IMR-90 (cell line): ENCODE measurements around the gene RIMBP2. TPM values are rescaled to one million over a fixed set of nuclear protein-coding genes. Genes with fewer than 3 reads are reported as not detected.

Experiments
- ATAC-seq: fragments of 200-7000 bp; cut with Tn5 transposase; 2 replicates; pipeline ENCODE4 v1.9.1; 2020; ENCODE audit warnings: low read depth, mild to moderate bottlenecking, moderate library complexity
- BruUV-seq: library from RNA; stranded (reverse); fragments of 400-500 nt; replicated peaks from 2 replicates; lab custom pipeline; 2021; lab: Mats Ljungman, UMichigan
- CTCF ChIA-PET: fragments of 300-600 bp; formaldehyde crosslinking; extraction: SDS; loops from one replicate; lab custom pipeline; 2021; ENCODE audit warnings: antibody characterized with exemption; lab: Yijun Ruan, JAX
- POLR2A ChIA-PET: fragments of 300-600 bp; sonication (Branson Sonifier 250); formaldehyde crosslinking; loops from one replicate; lab custom pipeline; 2022; ENCODE audit warnings: antibody characterized with exemption; ENCODE audit not compliant: unreplicated experiment; lab: Charles Lee
- DNase-seq: peaks from one replicate; pipeline ENCODE4 v3.0.0; 2013
- H2AFZ ChIP-seq: replicated peaks from 2 replicates; pipeline ENCODE3; 2013; ENCODE audit warnings: low read length, mild to moderate bottlenecking; ENCODE audit not compliant: poor library complexity
- H2AK5ac ChIP-seq: 2 replicates; pipeline ENCODE4 v1.6.1; 2013; ENCODE audit warnings: low read depth, low read length, inconsistent platforms
- H2AK9ac ChIP-seq: replicated peaks from 2 replicates; pipeline ENCODE3; 2013; ENCODE audit warnings: mild to moderate bottlenecking, low read depth, low read length, moderate library complexity; ENCODE audit not compliant: poor library complexity
- H2BK120ac ChIP-seq: 2 replicates; pipeline ENCODE4 v1.6.1; 2013; ENCODE audit warnings: low read depth, low read length, inconsistent platforms
- H2BK15ac ChIP-seq: 3 replicates; pipeline ENCODE4 v1.6.1; 2013; ENCODE audit warnings: low read depth, low read length, inconsistent platforms
- H2BK20ac ChIP-seq: 2 replicates; pipeline ENCODE4 v1.6.1; 2013; ENCODE audit warnings: low read depth, mild to moderate bottlenecking, inconsistent platforms, low read length, moderate library complexity
- H2BK5ac ChIP-seq: 2 replicates; pipeline ENCODE4 v1.6.1; 2013; ENCODE audit warnings: mild to moderate bottlenecking, low read depth, low read length, inconsistent platforms; ENCODE audit not compliant: poor library complexity, severe bottlenecking
- H3K14ac ChIP-seq: replicated peaks from 2 replicates; pipeline ENCODE4 v1.6.1; 2013; ENCODE audit warnings: low read depth, low read length, inconsistent platforms
- H3K18ac ChIP-seq: 2 replicates; pipeline ENCODE4 v1.6.1; 2013; ENCODE audit warnings: low read depth, low read length, control low read depth
- H3K23ac ChIP-seq: 2 replicates; pipeline ENCODE4 v1.6.1; 2013; ENCODE audit warnings: low read depth, low read length, inconsistent platforms
- H3K27ac ChIP-seq: 2 replicates; pipeline ENCODE4 v1.5.1; 2013; ENCODE audit warnings: mild to moderate bottlenecking, control low read depth, low read length; ENCODE audit not compliant: insufficient read depth
- H3K27me3 ChIP-seq: 2 replicates; pipeline ENCODE4 v1.6.1; 2013; ENCODE audit warnings: low read length; ENCODE audit not compliant: control insufficient read depth, insufficient read depth
- H3K36me3 ChIP-seq: 2 replicates; pipeline ENCODE4 v1.6.1; 2013; ENCODE audit warnings: low read length, mixed read lengths; ENCODE audit not compliant: control insufficient read depth, insufficient read depth
- H3K4ac ChIP-seq: 2 replicates; pipeline ENCODE4 v1.6.1; 2013; ENCODE audit warnings: low read depth, low read length, inconsistent platforms
- H3K4me1 ChIP-seq: 2 replicates; pipeline ENCODE4 v1.6.1; 2013; ENCODE audit warnings: low read length, mixed read lengths; ENCODE audit not compliant: control insufficient read depth, insufficient read depth
- H3K4me2 ChIP-seq: 2 replicates; pipeline ENCODE4 v1.6.1; 2013; ENCODE audit warnings: low read depth, mild to moderate bottlenecking, control low read depth, low read length, moderate library complexity
- H3K4me3 ChIP-seq: 2 replicates; pipeline ENCODE4 v1.5.1; 2013; ENCODE audit warnings: low read depth, mild to moderate bottlenecking, control low read depth, low read length, moderate library complexity; ENCODE audit not compliant: insufficient read depth
- H3K56ac ChIP-seq: 2 replicates; pipeline ENCODE4 v1.6.1; 2013; ENCODE audit warnings: low read length, inconsistent platforms; ENCODE audit not compliant: insufficient read depth; ENCODE audit errors: extremely low read depth
- H3K79me1 ChIP-seq, 2 experiments: 2 replicates each; pipeline ENCODE4 v1.6.1; 2013; ENCODE audit warnings: low read length in 2 of 2, inconsistent platforms in 1 of 2, low read depth in 1 of 2
- H3K9ac ChIP-seq: 2 replicates; pipeline ENCODE4 v1.6.1; 2013; ENCODE audit warnings: low read depth, low read length, control low read depth
- H3K9me1 ChIP-seq: 2 replicates; pipeline ENCODE4 v1.6.1; 2013; ENCODE audit warnings: low read length, inconsistent platforms; ENCODE audit not compliant: insufficient read depth
- H3K9me3 ChIP-seq: 2 replicates; pipeline ENCODE4 v1.6.1; 2013; ENCODE audit warnings: low read length; ENCODE audit not compliant: control insufficient read depth, insufficient read depth
- H4K20me1 ChIP-seq: 2 replicates; pipeline ENCODE4 v1.6.1; 2013; ENCODE audit warnings: low read length, inconsistent platforms; ENCODE audit not compliant: insufficient read depth
- H4K5ac ChIP-seq: 2 replicates; pipeline ENCODE4 v1.6.1; 2013; ENCODE audit warnings: mild to moderate bottlenecking, low read depth, low read length, control low read depth
- H4K8ac ChIP-seq, 2 experiments: 2 replicates each; pipeline ENCODE4 v1.6.1; 2013; ENCODE audit warnings: low read depth in 2 of 2, low read length in 2 of 2, control low read depth in 1 of 2, inconsistent platforms in 1 of 2
- H4K91ac ChIP-seq: 2 replicates; pipeline ENCODE4 v1.6.1; 2013; ENCODE audit warnings: low read depth, low read length, inconsistent platforms; ENCODE audit not compliant: insufficient read depth
- BHLHE40 ChIP-seq: fragments of 150-350 bp; IDR thresholded peaks from 2 replicates; pipeline ENCODE4 v1.6.1; 2016; ENCODE audit warnings: mild to moderate bottlenecking, low read depth, low read length
- CEBPB ChIP-seq: IDR thresholded peaks from 2 replicates; pipeline ENCODE4 v1.6.1; 2012; ENCODE audit warnings: low read depth, low read length, improper control_type of control experiment
- CHD1 ChIP-seq: IDR thresholded peaks from 2 replicates; pipeline ENCODE4 v1.6.1; 2012; ENCODE audit warnings: low read depth, low read length, improper control_type of control experiment
- FOS ChIP-seq: fragments of 150-350 bp; IDR thresholded peaks from 2 replicates; pipeline ENCODE4 v1.6.1; 2016; ENCODE audit warnings: low read depth, low read length
- MAFK ChIP-seq: IDR thresholded peaks from 2 replicates; pipeline ENCODE4 v1.6.1; 2012; ENCODE audit warnings: low read depth, low read length, improper control_type of control experiment
- NFE2L2 ChIP-seq: fragments of 150-350 bp; IDR thresholded peaks from 2 replicates; pipeline ENCODE4 v1.6.1; 2016; ENCODE audit warnings: low read depth, mild to moderate bottlenecking, low read length
- RAD21 ChIP-seq: IDR thresholded peaks from 2 replicates; pipeline ENCODE4 v1.6.1; 2012; ENCODE audit warnings: low read length, improper control_type of control experiment
- RCOR1 ChIP-seq: IDR thresholded peaks from 2 replicates; pipeline ENCODE4 v1.6.1; 2012; ENCODE audit warnings: mild to moderate bottlenecking, low read length, improper control_type of control experiment; ENCODE audit not compliant: insufficient replicate concordance
- SMC3 ChIP-seq: fragments of 150-350 bp; IDR thresholded peaks from 2 replicates; pipeline ENCODE4 v1.6.1; 2016; ENCODE audit warnings: low read depth, mild to moderate bottlenecking, antibody characterized with exemption, low read length, moderate library complexity
- WGBS, 2 experiments: methylation state at CpG; one replicate each; pipeline versions ENCODE4 v1.1.5 to v1.1.7; 2013; ENCODE audit warnings: missing lambda C conversion rate in 2 of 2; ENCODE audit not compliant: insufficient read length in 1 of 2; ENCODE audit errors: extremely low coverage in 2 of 2; 5-methylcytosine and 5-hydroxymethylcytosine counted together
- dilution Hi-C: fragments of 300-500 bp; cut with HindIII; formaldehyde crosslinking; loops from one replicate; pipeline ENCODE4 v1.14.3; 2018; ENCODE audit warnings: low sequenced_read_pairs; ENCODE audit not compliant: unreplicated experiment
- in situ Hi-C: fragments of 300-500 bp; cut with MboI; formaldehyde crosslinking; loops from 3 replicates; pipeline ENCODE4 v1.14.3; 2019; ENCODE audit warnings: low sequenced_read_pairs, inconsistent platforms, mixed read lengths
- intact Hi-C: fragments of 100-400 bp; cut with micrococcal nuclease; formaldehyde crosslinking; loops from 2 replicates; pipeline ENCODE4 v1.10.0; 2022
- polyA plus RNA-seq, 3 experiments: library from polyadenylated mRNA; depleted of rRNA; stranded (reverse); fragments of >200 nt; gene quantifications; 2 replicates each; pipeline ENCODE4 v1.2.3, GENCODE V29; 2012; ENCODE audit warnings: low replicate concordance in 1 of 3
- total RNA-seq: library from RNA; depleted of rRNA; stranded (reverse); fragments of >200 nt; gene quantifications from 2 replicates; pipeline ENCODE4 v1.2.3, GENCODE V29; 2012
- TF ChIP-seq, protein P1 (sequence below): fragments of 150-350 bp; IDR thresholded peaks from 2 replicates; pipeline ENCODE4 v1.6.1; 2016; ENCODE audit warnings: low read depth, mild to moderate bottlenecking, low read length, moderate library complexity, borderline replicate concordance

The RIMBP2 gene
- total and polyA plus RNA-seq, 2 of the 4 experiments (the other 2 are of a cell fraction): not detected

DNA sequence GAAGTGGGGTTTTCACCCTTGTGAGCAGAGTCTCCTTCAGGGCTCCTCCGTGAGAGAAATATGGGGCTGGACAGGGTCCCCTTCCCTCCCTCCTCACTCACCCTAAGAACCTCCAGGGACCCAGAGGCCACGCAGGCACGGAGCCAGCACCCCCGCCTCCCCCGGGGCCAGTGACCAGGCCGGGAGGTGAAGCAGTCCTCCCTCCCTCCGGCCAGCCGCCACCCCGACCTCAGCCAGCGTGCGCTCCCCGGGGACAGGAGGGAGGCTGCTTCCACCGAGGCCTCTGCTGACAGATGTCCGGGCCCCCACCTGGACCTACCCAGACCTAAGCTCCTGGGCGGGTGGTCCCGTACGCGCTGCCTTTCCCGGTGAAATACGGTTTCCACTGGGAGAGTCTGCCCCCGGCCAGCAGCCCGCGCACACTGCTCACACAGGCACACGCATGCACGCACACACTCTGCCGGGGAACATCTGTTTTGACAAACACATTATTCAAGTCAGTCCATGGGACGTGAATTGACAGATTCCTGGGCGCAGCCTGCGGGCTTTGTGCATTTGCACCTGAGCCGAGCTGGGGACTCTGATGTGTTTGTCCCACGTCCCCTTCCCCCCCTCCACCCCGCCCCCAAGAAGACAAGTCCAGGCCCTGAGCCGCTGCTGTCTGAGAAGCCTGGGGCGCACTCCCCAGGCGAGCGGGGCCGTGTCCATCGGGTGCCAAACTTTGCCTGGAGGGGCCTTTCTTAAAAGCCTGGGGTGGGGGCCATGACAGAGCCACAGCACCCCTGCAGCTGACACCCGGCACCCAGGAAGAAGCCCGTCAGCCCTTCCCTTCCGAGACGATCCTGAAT, 725 bp downstream of the RIMBP2 start (continued):
- no peak for TF ChIP-seq MAFK

DNA sequence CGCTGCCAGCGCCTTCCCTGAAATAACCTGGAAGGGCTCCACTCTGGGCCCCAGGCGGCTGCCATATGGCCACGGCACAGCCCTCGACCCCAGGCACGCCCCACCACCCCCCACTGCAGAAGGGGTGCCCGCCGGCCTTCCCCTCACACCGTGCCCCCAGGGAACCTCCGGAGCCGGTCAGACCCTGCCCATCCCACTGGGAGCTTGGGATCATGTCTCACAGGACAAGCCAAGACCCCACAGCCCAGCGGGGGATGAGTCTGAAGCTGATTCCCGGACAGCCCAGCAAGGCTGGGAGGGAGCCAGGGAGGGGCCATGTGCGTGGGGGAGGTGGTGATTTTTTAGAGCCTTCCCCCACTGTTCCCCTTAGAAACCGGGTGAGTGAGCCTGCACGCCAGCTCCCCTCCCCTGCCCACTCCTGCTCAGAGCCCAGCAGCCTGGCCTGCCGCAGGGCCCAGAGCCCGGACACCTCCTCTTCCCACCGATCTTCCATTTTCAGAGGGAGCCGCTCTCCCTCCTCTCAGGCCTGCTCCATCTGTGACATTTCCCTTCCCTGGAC, 1.4 kb downstream of the RIMBP2 start:
- Histone ChIP-seq H3K9me1 (no peaks in the 10 kb centered on the region), H2BK5ac (no peak overlapping the region), H3K14ac (no peak overlapping the region), H3K23ac (no peak overlapping the region), H4K91ac (no peak overlapping the region), H3K36me3 (no peaks in the 10 kb centered on the region), H3K9me3 (peaks cover 14% of the 10 kb centered on the region), H2AK5ac (no peak overlapping the region), H2BK120ac (no peak overlapping the region), H3K27ac (no peak overlapping the region), H2AFZ (no peak overlapping the region), H3K18ac (no peak overlapping the region), H2AK9ac (no peak overlapping the region), H2BK15ac (no peak overlapping the region), H4K5ac (no peak overlapping the region), H3K27me3 (no peaks in the 10 kb centered on the region), H3K4me3 (no peak overlapping the region), H3K9ac (no peak overlapping the region), H3K4me2 (no peak overlapping the region), H4K20me1 (no peaks in the 10 kb centered on the region), H2BK20ac (no peak overlapping the region), H3K4ac (no peak overlapping the region), H3K56ac (no peak overlapping the region), H3K4me1 (no peaks in the 10 kb centered on the region), H3K79me1 (no peaks in the 10 kb centered on the region), H4K8ac (no peak overlapping the region)
- dilution Hi-C loops: no loop called here
- CTCF ChIA-PET: no interaction called here
- POLR2A ChIA-PET: no interaction called here
- DNase-seq: no peak
- no peak for ATAC-seq
- no TSS peak for BruUV-seq
- WGBS, 2 experiments: 0% methylated on average over 3 of the region's 20 CpGs; no CpG with 5 or more reads in 1 of the 2 experiments
- intact Hi-C loops: no loop called here
- TF ChIP-seq NFE2L2 (no peak), RCOR1 (no peak), BHLHE40 (no peak), MAFK (no peak), CHD1 (no peak), FOS (no peak), SMC3 (no peak), RAD21 (no peak), CEBPB (no peak)
- TF ChIP-seq, protein P1, sequence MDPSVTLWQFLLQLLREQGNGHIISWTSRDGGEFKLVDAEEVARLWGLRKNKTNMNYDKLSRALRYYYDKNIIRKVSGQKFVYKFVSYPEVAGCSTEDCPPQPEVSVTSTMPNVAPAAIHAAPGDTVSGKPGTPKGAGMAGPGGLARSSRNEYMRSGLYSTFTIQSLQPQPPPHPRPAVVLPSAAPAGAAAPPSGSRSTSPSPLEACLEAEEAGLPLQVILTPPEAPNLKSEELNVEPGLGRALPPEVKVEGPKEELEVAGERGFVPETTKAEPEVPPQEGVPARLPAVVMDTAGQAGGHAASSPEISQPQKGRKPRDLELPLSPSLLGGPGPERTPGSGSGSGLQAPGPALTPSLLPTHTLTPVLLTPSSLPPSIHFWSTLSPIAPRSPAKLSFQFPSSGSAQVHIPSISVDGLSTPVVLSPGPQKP: no peak
- in situ Hi-C loops: no loop called here
